ENCODE data around the gene VSIG10. TPM values are rescaled to one million over a fixed set of nuclear protein-coding genes. Genes with fewer than 3 reads are reported as not detected.

The VSIG10 gene
- total RNA-seq, 1 donor from 2014 or later, result 21.7 TPM

GRCh38 chr12:118107694-118108093 is 3.9 kb upstream of the VSIG10 start:
- no peaks in the 10 kb centered on the region for H3K9me3 Mint-ChIP-seq (ENCODE audit: unreplicated experiment)
- H3K27me3 Mint-ChIP-seq (ENCODE audit: unreplicated experiment), result no peaks in the 10 kb centered on the region
- no peak overlapping the region for H3K4me3 Mint-ChIP-seq (ENCODE audit: unreplicated experiment)
- no peak for TF ChIP-seq CTCF (IDR thresholded peaks at IDR 0.05)
- no peaks in the 10 kb centered on the region for H3K36me3 Mint-ChIP-seq (ENCODE audit: unreplicated experiment)
- H3K4me1 Mint-ChIP-seq (ENCODE audit: unreplicated experiment), result peaks cover 11% of the 10 kb centered on the region
- DNase-seq (ENCODE audit: extremely low spot score, unreplicated experiment), result no peak
- H3K27ac Mint-ChIP-seq (ENCODE audit: unreplicated experiment), result no peak overlapping the region

GRCh38 chr12:118107011-118107410 is 3.2 kb upstream of the VSIG10 start:
- DNase-seq (ENCODE audit: extremely low spot score, unreplicated experiment), result no peak
- H3K4me3 Mint-ChIP-seq (ENCODE audit: unreplicated experiment), result no peak overlapping the region
- no peaks in the 10 kb centered on the region for H3K36me3 Mint-ChIP-seq (ENCODE audit: unreplicated experiment)
- no peak overlapping the region for H3K27ac Mint-ChIP-seq (ENCODE audit: unreplicated experiment)
- no peaks in the 10 kb centered on the region for H3K27me3 Mint-ChIP-seq (ENCODE audit: unreplicated experiment)
- H3K9me3 Mint-ChIP-seq (ENCODE audit: unreplicated experiment), result no peaks in the 10 kb centered on the region
- H3K4me1 Mint-ChIP-seq (ENCODE audit: unreplicated experiment), result peaks cover 14% of the 10 kb centered on the region
- TF ChIP-seq CTCF (IDR thresholded peaks at IDR 0.05), result no peak

GRCh38 chr12:118103201-118103600 is 610 bp downstream of the VSIG10 start:
- H3K27me3 Mint-ChIP-seq (ENCODE audit: unreplicated experiment), result no peaks in the 10 kb centered on the region
- peaks cover 16% of the 10 kb centered on the region for H3K4me1 Mint-ChIP-seq (ENCODE audit: unreplicated experiment)
- H3K27ac Mint-ChIP-seq (ENCODE audit: unreplicated experiment), result peak overlapping the region; percentile 76
- H3K36me3 Mint-ChIP-seq (ENCODE audit: unreplicated experiment), result peaks cover 3% of the 10 kb centered on the region
- TF ChIP-seq CTCF (IDR thresholded peaks at IDR 0.05), result no peak
- no peaks in the 10 kb centered on the region for H3K9me3 Mint-ChIP-seq (ENCODE audit: unreplicated experiment)
- no peak for DNase-seq (ENCODE audit: extremely low spot score, unreplicated experiment)
- H3K4me3 Mint-ChIP-seq (ENCODE audit: unreplicated experiment), result peak overlapping the region; percentile 87

- Mint-ChIP-seq H3K27me3 (ENCODE audit: unreplicated experiment) (no peaks in the 10 kb centered on the region), H3K9me3 (ENCODE audit: unreplicated experiment) (no peaks in the 10 kb centered on the region), H3K27ac (ENCODE audit: unreplicated experiment) (peak overlapping the region; percentile 76), H3K4me1 (ENCODE audit: unreplicated experiment) (peaks cover 17% of the 10 kb centered on the region), H3K4me3 (ENCODE audit: unreplicated experiment) (peak overlapping the region; percentile 87), H3K36me3 (ENCODE audit: unreplicated experiment) (peaks cover 3% of the 10 kb centered on the region)
- DNase-seq (ENCODE audit: extremely low spot score, unreplicated experiment), result no peak
- no peak for TF ChIP-seq CTCF (IDR thresholded peaks at IDR 0.05)
Observed at GRCh38 chr12:118102609-118103008, 1.2 kb downstream of the VSIG10 start.

GRCh38 chr12:118102070-118102469 is 1.7 kb downstream of the VSIG10 start:
- Mint-ChIP-seq H3K4me1 (ENCODE audit: unreplicated experiment) (peaks cover 17% of the 10 kb centered on the region), H3K27me3 (ENCODE audit: unreplicated experiment) (no peaks in the 10 kb centered on the region), H3K36me3 (ENCODE audit: unreplicated experiment) (peaks cover 3% of the 10 kb centered on the region), H3K27ac (ENCODE audit: unreplicated experiment) (no peak overlapping the region), H3K9me3 (ENCODE audit: unreplicated experiment) (no peaks in the 10 kb centered on the region), H3K4me3 (ENCODE audit: unreplicated experiment) (no peak overlapping the region)
- TF ChIP-seq CTCF (IDR thresholded peaks at IDR 0.05), result no peak
- DNase-seq (ENCODE audit: extremely low spot score, unreplicated experiment), result no peak

All from osteocyte (in vitro differentiated cells).